ENCODE data around the gene OR4K2. TPM values are rescaled to one million over a fixed set of nuclear protein-coding genes. Genes with fewer than 3 reads are reported as not detected.

Gene OR4K2
- total RNA-seq, 1 donor from 2014 or later = not detected

GRCh38 chr14:19911114-19911513 lies 36.2 kb downstream of the OR4K2 start:
- no peak for DNase-seq (ENCODE audit: low spot score)
- H3K4me1 Mint-ChIP-seq (ENCODE audit: low read depth) = no peaks in the 10 kb centered on the region
- no peaks in the 10 kb centered on the region for H3K27me3 Mint-ChIP-seq (ENCODE audit: insufficient read depth)
- no peak overlapping the region for H3K4me3 Mint-ChIP-seq
- H3K27ac Mint-ChIP-seq = no peak overlapping the region
- intact Hi-C loops (cut with micrococcal nuclease) = no loop called here
- H3K9me3 Mint-ChIP-seq = peaks cover 16% of the 10 kb centered on the region
- H3K36me3 Mint-ChIP-seq (ENCODE audit: low read depth) = no peaks in the 10 kb centered on the region

DNA sequence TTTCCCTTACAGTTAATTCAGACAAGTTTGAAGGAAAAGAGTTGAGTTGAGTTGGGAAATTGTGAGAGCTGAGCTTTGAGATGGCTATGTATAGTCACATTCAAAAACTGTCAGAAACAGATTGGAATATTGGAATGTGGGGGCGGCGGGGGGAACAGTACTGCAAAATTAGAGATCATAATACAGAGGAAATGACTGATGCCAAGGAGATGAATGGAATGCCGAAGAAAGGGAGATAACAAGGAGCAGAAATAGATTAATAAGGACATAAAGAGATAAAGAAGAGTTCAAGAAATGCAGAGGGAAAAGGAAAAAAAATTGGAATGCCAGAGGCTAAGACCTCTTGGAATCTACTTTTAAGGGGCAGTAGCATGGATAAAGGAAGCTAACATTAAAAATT lies 42.3 kb downstream of the OR4K2 start:
- H3K36me3 Mint-ChIP-seq (ENCODE audit: low read depth) = no peaks in the 10 kb centered on the region
- H3K27ac Mint-ChIP-seq = no peak overlapping the region
- intact Hi-C loops (cut with micrococcal nuclease) = no loop called here
- no peaks in the 10 kb centered on the region for H3K9me3 Mint-ChIP-seq
- DNase-seq (ENCODE audit: low spot score) = no peak
- H3K4me3 Mint-ChIP-seq = no peak overlapping the region
- H3K4me1 Mint-ChIP-seq (ENCODE audit: low read depth) = no peaks in the 10 kb centered on the region
- H3K27me3 Mint-ChIP-seq (ENCODE audit: insufficient read depth) = no peaks in the 10 kb centered on the region

GRCh38 chr14:19917955-19918518 lies 43.1 kb downstream of the OR4K2 start:
- H3K36me3 Mint-ChIP-seq (ENCODE audit: low read depth) = no peaks in the 10 kb centered on the region
- no peaks in the 10 kb centered on the region for H3K4me1 Mint-ChIP-seq (ENCODE audit: low read depth)
- no peaks in the 10 kb centered on the region for H3K9me3 Mint-ChIP-seq
- H3K4me3 Mint-ChIP-seq = no peak overlapping the region
- no peak for DNase-seq (ENCODE audit: low spot score)
- no peaks in the 10 kb centered on the region for H3K27me3 Mint-ChIP-seq (ENCODE audit: insufficient read depth)
- intact Hi-C loops (cut with micrococcal nuclease) = no loop called here
- H3K27ac Mint-ChIP-seq = no peak overlapping the region

DNA sequence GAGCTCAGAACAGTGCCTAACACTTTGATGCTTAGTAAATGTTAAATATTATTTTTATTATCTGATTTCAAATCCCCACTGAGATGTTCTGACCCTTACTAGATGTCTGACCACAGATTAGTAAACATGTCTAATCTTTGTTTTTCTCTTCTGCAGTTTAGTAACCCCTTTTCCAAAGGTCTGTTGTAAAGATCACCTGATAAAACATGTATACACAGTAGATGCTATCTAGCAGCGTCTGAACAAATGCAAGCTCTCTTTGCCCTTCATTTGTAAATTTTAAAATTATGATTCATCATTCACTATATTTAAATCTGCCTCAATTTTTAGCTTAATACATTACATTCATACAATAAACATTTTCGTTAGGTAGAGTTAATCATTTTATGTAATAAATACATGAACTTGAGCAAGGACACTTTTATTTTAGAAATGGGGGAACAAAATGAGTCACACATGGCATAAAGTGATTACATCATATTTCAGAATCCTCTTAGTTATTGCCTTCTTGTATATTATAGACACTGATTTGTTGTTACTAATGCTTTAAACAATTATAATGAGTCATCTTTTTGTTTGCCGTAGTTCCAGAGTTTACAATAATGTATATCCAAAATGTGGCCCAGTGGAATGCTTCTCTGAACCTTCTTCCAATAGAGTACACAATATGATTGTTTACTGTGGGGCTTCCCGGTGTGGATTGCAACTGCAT lies 43.8 kb downstream of the OR4K2 start:
- intact Hi-C loops (cut with micrococcal nuclease) = no loop called here
- H3K4me1 Mint-ChIP-seq (ENCODE audit: low read depth) = no peaks in the 10 kb centered on the region
- no peaks in the 10 kb centered on the region for H3K9me3 Mint-ChIP-seq
- no peak overlapping the region for H3K27ac Mint-ChIP-seq
- DNase-seq (ENCODE audit: low spot score) = no peak
- no peaks in the 10 kb centered on the region for H3K27me3 Mint-ChIP-seq (ENCODE audit: insufficient read depth)
- no peaks in the 10 kb centered on the region for H3K36me3 Mint-ChIP-seq (ENCODE audit: low read depth)
- H3K4me3 Mint-ChIP-seq = no peak overlapping the region

DNA sequence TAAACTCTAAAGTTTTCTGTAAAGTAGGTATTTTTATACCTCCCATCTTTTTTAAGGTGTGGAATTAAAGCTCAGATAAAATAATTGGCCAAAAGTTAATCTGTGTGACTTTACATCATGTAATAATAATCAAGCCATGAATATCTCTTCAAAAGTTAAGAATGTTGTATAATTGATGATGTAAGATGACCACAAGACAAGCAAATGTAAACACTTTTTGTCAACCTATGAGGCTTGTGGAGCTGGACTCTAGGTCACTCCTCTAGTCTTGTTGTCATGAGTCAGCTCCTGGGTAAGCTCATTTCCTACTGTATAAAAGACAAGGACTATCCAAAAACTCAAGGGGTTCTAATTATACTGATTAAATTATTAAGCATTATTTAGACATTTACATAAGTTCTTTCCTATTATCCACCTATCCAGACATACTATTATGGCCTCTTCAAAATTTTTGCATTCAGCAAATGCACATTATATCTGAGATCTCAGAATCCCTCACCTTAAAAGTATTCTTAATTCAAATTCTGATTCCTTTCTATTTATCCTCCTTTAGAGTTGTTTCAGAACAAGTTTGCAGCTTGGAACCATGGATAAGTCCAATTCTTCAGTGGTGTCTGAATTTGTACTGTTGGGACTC lies 45.2 kb downstream of the OR4K2 start, which contains the start of gene OR4K5:
Gene OR4K5, plus strand, starts transcription at position 587 of the 637 bp plus-strand sequence. Its CDS starts 0 bp downstream, at position 587.
- Mint-ChIP-seq H3K9me3 (no peaks in the 10 kb centered on the region), H3K4me1 (ENCODE audit: low read depth) (no peaks in the 10 kb centered on the region), H3K36me3 (ENCODE audit: low read depth) (no peaks in the 10 kb centered on the region), H3K27ac (no peak within 1 kb of the TSS), H3K27me3 (ENCODE audit: insufficient read depth) (no peaks in the 10 kb centered on the region), H3K4me3 (no peak within 1 kb of the TSS)
- no peak for DNase-seq (ENCODE audit: low spot score)
- intact Hi-C loops (cut with micrococcal nuclease) = no loop called here

GRCh38 chr14:19930617-19931016 lies 55.7 kb downstream of the OR4K2 start, which contains the start of gene OR4K1:
Gene OR4K1, plus strand, starts transcription at chr14:19930917. Its CDS starts 4,750 bp downstream, at chr14:19935667.
- Mint-ChIP-seq H3K4me3 (no peak within 1 kb of the TSS), H3K27me3 (ENCODE audit: insufficient read depth) (no peaks in the 10 kb centered on the region), H3K9me3 (no peaks in the 10 kb centered on the region), H3K36me3 (ENCODE audit: low read depth) (no peaks in the 10 kb centered on the region), H3K4me1 (ENCODE audit: low read depth) (no peaks in the 10 kb centered on the region), H3K27ac (no peak within 1 kb of the TSS)
- no peak for DNase-seq (ENCODE audit: low spot score)
- intact Hi-C loops (cut with micrococcal nuclease) = no loop called here

Other genes with a start within 250 kb of the OR4K2 start
- gene OR11H2, start 161.3 kb upstream of the OR4K2 start, total RNA-seq = not detected in 2 replicates
- gene OR4Q3, start 131.6 kb upstream of the OR4K2 start, total RNA-seq = not detected in 2 replicates
- gene OR4M1, start 101.6 kb upstream of the OR4K2 start, total RNA-seq = not detected in 2 replicates
- not detected in 2 replicates for gene OR4N2, start 71.4 kb upstream of the OR4K2 start, total RNA-seq
- gene OR4K5, start 45.5 kb downstream of the OR4K2 start, total RNA-seq = not detected in 2 replicates
- gene OR4K1, start 55.8 kb downstream of the OR4K2 start, total RNA-seq = not detected in 2 replicates
- not detected in 2 replicates for gene OR4K15, start 100.4 kb downstream of the OR4K2 start, total RNA-seq
- not detected in 2 replicates for gene OR4Q2, start 127.0 kb downstream of the OR4K2 start, total RNA-seq
- not detected in 2 replicates for gene OR4K14, start 144.2 kb downstream of the OR4K2 start, total RNA-seq
- gene OR4K13, start 160.9 kb downstream of the OR4K2 start, total RNA-seq = not detected in 2 replicates
- not detected in 2 replicates for gene OR4L1, start 184.9 kb downstream of the OR4K2 start, total RNA-seq
- gene OR4K17, start 235.6 kb downstream of the OR4K2 start, total RNA-seq = not detected in 2 replicates